Superior temporal gyrus (tissue), 1 donor: ENCODE data around the gene OPRL1.

Source experiments
- DNase-seq: peaks from one replicate; pipeline ENCODE4 v3.0.0-alpha.2; 2016; ENCODE audit errors: extremely low spot score

Gene OPRL1

GRCh38 chr20:64071341-64072332 lies 8.2 kb upstream of the OPRL1 start:
- DNase-seq, result no peak

- no peak for DNase-seq
Observed at GRCh38 chr20:64072498-64073063, 7.3 kb upstream of the OPRL1 start.

- DNase-seq, result no peak
Observed at GRCh38 chr20:64073476-64074183, 6.3 kb upstream of the OPRL1 start.

- DNase-seq, result no peak
Observed at GRCh38 chr20:64074184-64074789, 5.6 kb upstream of the OPRL1 start.

DNA sequence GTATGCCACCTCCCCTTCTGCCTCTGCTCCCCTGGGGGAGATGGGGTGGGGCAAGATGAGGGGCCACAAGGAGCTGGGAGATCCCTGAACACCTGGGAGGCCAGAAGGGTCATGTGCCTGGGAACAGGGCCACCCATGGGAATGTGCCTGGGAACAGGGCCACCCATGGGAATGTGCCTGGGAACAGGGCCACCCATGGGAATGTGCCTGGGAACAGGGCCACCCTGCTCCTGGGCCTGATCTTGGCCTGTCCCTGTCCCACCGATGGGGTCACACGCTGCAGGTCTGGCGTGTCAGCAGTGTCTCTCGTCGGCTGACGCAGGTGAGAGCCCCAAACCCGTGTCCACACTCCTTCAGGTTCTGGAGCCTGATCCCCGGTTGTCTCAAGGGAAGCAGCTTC lies 4.9 kb upstream of the OPRL1 start:
- no peak for DNase-seq

DNA sequence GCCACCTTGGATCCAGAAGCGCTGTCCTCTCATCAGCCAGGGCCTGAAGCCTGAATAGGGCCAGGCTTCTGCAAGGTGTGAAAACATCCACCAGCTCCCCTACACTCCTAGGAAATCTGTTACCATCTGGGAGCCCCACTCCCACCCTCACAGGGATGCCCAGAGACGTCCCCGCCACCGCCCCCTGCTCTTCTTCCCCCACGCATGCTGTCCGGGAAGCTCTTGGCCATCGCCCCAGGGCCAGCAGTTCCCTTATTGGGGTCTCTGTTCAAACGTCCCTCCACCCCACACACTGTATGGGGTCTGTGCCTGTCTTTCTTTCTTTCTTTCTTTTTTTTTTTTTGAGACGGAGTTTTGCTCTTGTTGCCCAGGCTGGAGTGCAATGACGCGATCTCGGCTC lies 4.3 kb upstream of the OPRL1 start:
- no peak for DNase-seq

- DNase-seq, result no peak
Observed at GRCh38 chr20:64076061-64076997, 3.6 kb upstream of the OPRL1 start.

- DNase-seq, result no peak
Observed at GRCh38 chr20:64077094-64077493, 2.8 kb upstream of the OPRL1 start.

DNA sequence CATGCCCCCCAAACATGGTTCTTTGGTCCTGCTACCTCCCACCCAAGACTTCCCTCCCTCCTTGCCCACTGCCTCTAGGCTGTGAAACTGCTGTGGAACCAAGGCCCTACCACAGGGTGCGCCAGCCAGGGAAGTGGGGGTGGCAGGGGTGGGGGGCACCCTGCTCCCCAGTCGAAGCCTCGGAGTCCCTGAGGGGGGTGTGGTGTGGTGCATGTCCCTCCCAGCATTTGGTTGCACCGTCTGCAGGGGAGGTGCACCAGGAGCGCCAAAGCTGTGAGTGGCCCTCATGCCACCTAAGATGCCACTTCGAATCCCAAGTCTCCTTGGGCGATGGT lies 2.4 kb upstream of the OPRL1 start:
- no peak for DNase-seq

GRCh38 chr20:64077876-64078551 lies 1.9 kb upstream of the OPRL1 start:
- DNase-seq, result no peak

- DNase-seq, result no peak
Observed at GRCh38 chr20:64078934-64079272, 979 bp upstream of the OPRL1 start.

DNA sequence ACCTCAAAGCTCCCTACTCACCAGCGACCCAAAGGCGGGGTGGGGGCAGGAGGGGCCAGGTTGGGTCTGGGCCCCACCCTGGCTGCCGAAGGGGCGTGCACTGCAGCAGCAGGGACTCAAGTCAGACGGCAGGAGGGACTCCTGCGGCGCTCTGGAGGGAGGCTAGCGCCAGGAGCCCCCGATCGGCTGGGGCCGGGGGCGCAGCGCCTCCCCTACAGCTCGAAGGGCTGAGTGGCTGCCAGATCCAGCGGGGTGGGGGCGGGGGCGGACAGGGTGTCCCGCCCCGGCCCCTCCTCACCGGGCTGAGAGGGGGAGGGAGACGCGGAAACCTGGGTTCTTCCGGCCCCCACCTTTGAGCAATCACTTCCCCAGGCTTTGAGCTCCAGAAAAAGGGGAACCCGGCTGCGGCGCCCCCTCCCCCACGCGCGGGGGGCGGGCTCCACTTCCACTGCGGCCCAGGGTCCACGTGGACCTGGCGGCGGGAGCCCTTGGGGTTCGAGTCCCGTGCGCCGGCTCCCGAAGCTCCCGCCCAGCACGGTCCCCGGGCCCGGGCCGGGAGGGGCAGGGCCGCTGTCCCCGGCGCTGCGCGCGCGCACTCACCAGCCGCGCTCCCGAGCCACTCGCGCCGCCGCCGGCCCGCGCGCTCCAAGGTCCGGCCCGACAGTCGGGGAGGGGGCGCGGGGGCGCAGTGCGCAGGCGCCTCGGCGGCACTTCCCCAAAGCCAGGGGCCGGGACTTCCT lies 439 bp upstream of the OPRL1 start, which contains the start of gene RGS19:
Gene RGS19 (minus strand): TSS at position 246 of the 740 bp plus-strand sequence. CDS start 2,632 bp downstream, outside the sequence.
- no peak for DNase-seq

DNA sequence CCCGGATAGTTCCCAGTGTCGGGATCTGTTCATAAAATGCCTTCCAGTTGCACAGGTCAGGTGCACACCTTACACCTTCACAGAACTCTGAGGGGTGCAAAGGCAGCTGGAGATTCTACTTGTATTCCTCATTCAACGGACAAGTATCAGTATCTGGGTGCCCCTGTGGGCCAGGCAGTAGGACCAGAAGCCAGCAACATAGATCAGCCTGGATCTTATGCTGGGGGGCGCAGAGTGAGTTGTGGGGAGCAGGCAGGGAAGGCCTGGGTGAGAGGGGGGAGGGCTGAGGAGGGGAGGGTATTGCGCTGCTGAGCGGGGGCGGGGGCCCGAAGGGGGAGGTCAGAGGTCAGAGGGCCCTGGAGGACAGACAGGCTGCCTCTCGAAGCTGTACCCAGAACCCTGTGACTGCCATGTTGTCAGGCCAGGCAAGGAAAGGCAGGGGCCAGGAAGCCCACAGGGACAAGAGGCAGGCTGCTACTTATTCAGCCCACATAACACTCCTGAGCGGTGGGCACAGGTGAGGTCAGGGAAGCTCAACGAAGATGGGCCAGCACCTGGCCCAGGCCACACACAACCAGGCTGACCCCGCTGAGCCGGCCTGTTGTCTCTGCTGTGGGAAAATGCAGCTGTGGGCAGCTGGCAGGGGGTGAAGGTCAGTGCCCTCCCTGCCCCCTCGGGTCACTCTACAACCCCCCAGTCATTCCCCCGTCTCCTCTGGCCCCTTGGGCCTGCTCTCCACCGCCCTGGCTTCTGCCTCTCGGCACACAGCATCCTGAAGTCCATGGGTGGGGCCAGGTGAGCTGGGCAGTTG lies 1.1 kb downstream of the OPRL1 start:
- DNase-seq, result no peak

DNA sequence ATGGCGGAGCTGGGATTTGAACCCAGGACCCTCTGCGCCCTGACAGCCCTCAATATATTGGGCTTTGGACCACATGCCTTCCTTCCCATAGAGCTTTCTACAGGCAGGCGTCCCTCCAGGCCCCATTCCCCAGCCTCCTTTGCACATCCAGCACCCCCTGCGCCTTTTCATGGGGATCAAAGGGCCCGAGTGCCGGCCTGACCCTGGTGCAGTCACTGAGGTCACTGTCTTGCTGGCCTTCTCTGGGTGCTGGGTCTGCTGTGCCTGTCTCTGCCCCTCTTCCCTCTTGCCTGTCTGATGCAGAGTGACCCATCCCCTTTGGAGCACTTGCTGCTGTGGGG lies 1.7 kb downstream of the OPRL1 start:
- DNase-seq, result no peak

GRCh38 chr20:64082126-64082731 lies 2.3 kb downstream of the OPRL1 start:
- no peak for DNase-seq

DNA sequence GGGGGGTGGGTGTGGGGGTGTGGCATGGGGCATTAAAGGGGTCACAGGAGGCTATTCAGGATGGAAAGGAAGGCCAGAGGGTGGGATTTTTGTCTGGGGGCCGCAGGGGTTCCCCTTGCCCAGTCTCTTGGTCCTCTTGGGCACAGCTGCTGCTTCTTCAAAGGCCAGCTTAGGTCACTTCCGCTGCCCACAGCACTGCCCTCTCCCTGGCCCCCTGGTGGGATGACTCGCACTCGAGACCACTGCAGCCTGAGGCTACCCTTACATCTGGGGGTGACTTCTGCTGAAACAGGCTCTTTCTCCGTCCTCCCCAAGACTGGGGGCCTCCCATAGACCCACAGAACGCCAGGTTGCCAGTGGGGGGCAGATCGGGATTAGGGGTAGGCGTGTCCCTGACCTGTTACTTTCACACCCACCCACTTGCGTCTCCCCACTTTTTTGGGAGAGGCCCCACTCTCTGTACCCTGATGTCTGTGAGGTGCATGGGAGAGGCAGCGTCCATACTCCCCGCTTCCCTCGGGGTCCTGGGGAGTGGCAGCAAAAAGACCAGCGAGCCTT lies 3.0 kb downstream of the OPRL1 start:
- no peak for DNase-seq

DNA sequence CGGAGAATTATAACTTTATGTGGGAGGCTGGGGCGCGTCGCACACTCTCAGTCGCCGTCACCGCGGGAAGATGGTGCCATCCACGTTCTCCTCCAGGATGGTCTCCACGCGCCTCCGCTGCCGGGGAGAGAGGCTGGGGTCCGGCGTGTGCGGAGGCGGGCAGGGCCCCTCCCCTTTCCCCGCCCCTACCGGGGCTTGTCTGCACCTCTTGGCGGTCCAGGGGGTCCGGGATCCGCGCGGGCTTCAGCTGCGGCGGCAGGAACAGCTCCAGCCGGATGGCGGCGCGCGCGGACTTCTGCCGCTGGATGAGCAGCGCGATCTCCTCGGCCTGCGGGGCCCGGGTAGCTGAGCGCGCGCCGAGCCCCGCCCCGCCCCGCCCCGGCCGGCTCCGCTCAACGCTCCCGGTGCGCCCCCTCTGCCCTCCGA lies 3.5 kb downstream of the OPRL1 start:
- peak; percentile 67 for DNase-seq
